IMR-90 (cell line): ENCODE results near the gene SLAMF6. TPM values are rescaled to one million over a fixed set of nuclear protein-coding genes. Genes with fewer than 3 reads are reported as not detected.

Experiments used
- ATAC-seq: fragments of 200-7000 bp; cut with Tn5 transposase; 2 replicates; pipeline ENCODE4 v1.9.1; 2020; ENCODE audit warnings: low read depth, mild to moderate bottlenecking, moderate library complexity
- BruUV-seq: library from RNA; stranded (reverse); fragments of 400-500 nt; replicated peaks from 2 replicates; lab custom pipeline; 2021; lab: Mats Ljungman, UMichigan
- CTCF ChIA-PET: fragments of 300-600 bp; formaldehyde crosslinking; extraction: SDS; loops from one replicate; lab custom pipeline; 2021; ENCODE audit warnings: antibody characterized with exemption; lab: Yijun Ruan, JAX
- POLR2A ChIA-PET: fragments of 300-600 bp; sonication (Branson Sonifier 250); formaldehyde crosslinking; loops from one replicate; lab custom pipeline; 2022; ENCODE audit warnings: antibody characterized with exemption; ENCODE audit not compliant: unreplicated experiment; lab: Charles Lee
- DNase-seq: peaks from one replicate; pipeline ENCODE4 v3.0.0; 2013
- H2AFZ ChIP-seq: replicated peaks from 2 replicates; pipeline ENCODE3; 2013; ENCODE audit warnings: low read length, mild to moderate bottlenecking; ENCODE audit not compliant: poor library complexity
- H2AK5ac ChIP-seq: 2 replicates; pipeline ENCODE4 v1.6.1; 2013; ENCODE audit warnings: low read depth, low read length, inconsistent platforms
- H2AK9ac ChIP-seq: replicated peaks from 2 replicates; pipeline ENCODE3; 2013; ENCODE audit warnings: mild to moderate bottlenecking, low read depth, low read length, moderate library complexity; ENCODE audit not compliant: poor library complexity
- H2BK120ac ChIP-seq: 2 replicates; pipeline ENCODE4 v1.6.1; 2013; ENCODE audit warnings: low read depth, low read length, inconsistent platforms
- H2BK15ac ChIP-seq: 3 replicates; pipeline ENCODE4 v1.6.1; 2013; ENCODE audit warnings: low read depth, low read length, inconsistent platforms
- H2BK20ac ChIP-seq: 2 replicates; pipeline ENCODE4 v1.6.1; 2013; ENCODE audit warnings: low read depth, mild to moderate bottlenecking, inconsistent platforms, low read length, moderate library complexity
- H2BK5ac ChIP-seq: 2 replicates; pipeline ENCODE4 v1.6.1; 2013; ENCODE audit warnings: mild to moderate bottlenecking, low read depth, low read length, inconsistent platforms; ENCODE audit not compliant: poor library complexity, severe bottlenecking
- H3K14ac ChIP-seq: replicated peaks from 2 replicates; pipeline ENCODE4 v1.6.1; 2013; ENCODE audit warnings: low read depth, low read length, inconsistent platforms
- H3K18ac ChIP-seq: 2 replicates; pipeline ENCODE4 v1.6.1; 2013; ENCODE audit warnings: low read depth, low read length, control low read depth
- H3K23ac ChIP-seq: 2 replicates; pipeline ENCODE4 v1.6.1; 2013; ENCODE audit warnings: low read depth, low read length, inconsistent platforms
- H3K27ac ChIP-seq: 2 replicates; pipeline ENCODE4 v1.5.1; 2013; ENCODE audit warnings: mild to moderate bottlenecking, control low read depth, low read length; ENCODE audit not compliant: insufficient read depth
- H3K27me3 ChIP-seq: 2 replicates; pipeline ENCODE4 v1.6.1; 2013; ENCODE audit warnings: low read length; ENCODE audit not compliant: control insufficient read depth, insufficient read depth
- H3K36me3 ChIP-seq: 2 replicates; pipeline ENCODE4 v1.6.1; 2013; ENCODE audit warnings: low read length, mixed read lengths; ENCODE audit not compliant: control insufficient read depth, insufficient read depth
- H3K4ac ChIP-seq: 2 replicates; pipeline ENCODE4 v1.6.1; 2013; ENCODE audit warnings: low read depth, low read length, inconsistent platforms
- H3K4me1 ChIP-seq: 2 replicates; pipeline ENCODE4 v1.6.1; 2013; ENCODE audit warnings: low read length, mixed read lengths; ENCODE audit not compliant: control insufficient read depth, insufficient read depth
- H3K4me2 ChIP-seq: 2 replicates; pipeline ENCODE4 v1.6.1; 2013; ENCODE audit warnings: low read depth, mild to moderate bottlenecking, control low read depth, low read length, moderate library complexity
- H3K4me3 ChIP-seq: 2 replicates; pipeline ENCODE4 v1.5.1; 2013; ENCODE audit warnings: low read depth, mild to moderate bottlenecking, control low read depth, low read length, moderate library complexity; ENCODE audit not compliant: insufficient read depth
- H3K56ac ChIP-seq: 2 replicates; pipeline ENCODE4 v1.6.1; 2013; ENCODE audit warnings: low read length, inconsistent platforms; ENCODE audit not compliant: insufficient read depth; ENCODE audit errors: extremely low read depth
- H3K79me1 ChIP-seq, 2 experiments: 2 replicates each; pipeline ENCODE4 v1.6.1; 2013; ENCODE audit warnings: low read length in 2 of 2, inconsistent platforms in 1 of 2, low read depth in 1 of 2
- H3K9ac ChIP-seq: 2 replicates; pipeline ENCODE4 v1.6.1; 2013; ENCODE audit warnings: low read depth, low read length, control low read depth
- H3K9me1 ChIP-seq: 2 replicates; pipeline ENCODE4 v1.6.1; 2013; ENCODE audit warnings: low read length, inconsistent platforms; ENCODE audit not compliant: insufficient read depth
- H3K9me3 ChIP-seq: 2 replicates; pipeline ENCODE4 v1.6.1; 2013; ENCODE audit warnings: low read length; ENCODE audit not compliant: control insufficient read depth, insufficient read depth
- H4K20me1 ChIP-seq: 2 replicates; pipeline ENCODE4 v1.6.1; 2013; ENCODE audit warnings: low read length, inconsistent platforms; ENCODE audit not compliant: insufficient read depth
- H4K5ac ChIP-seq: 2 replicates; pipeline ENCODE4 v1.6.1; 2013; ENCODE audit warnings: mild to moderate bottlenecking, low read depth, low read length, control low read depth
- H4K8ac ChIP-seq, 2 experiments: 2 replicates each; pipeline ENCODE4 v1.6.1; 2013; ENCODE audit warnings: low read depth in 2 of 2, low read length in 2 of 2, control low read depth in 1 of 2, inconsistent platforms in 1 of 2
- H4K91ac ChIP-seq: 2 replicates; pipeline ENCODE4 v1.6.1; 2013; ENCODE audit warnings: low read depth, low read length, inconsistent platforms; ENCODE audit not compliant: insufficient read depth
- BHLHE40 ChIP-seq: fragments of 150-350 bp; IDR thresholded peaks from 2 replicates; pipeline ENCODE4 v1.6.1; 2016; ENCODE audit warnings: mild to moderate bottlenecking, low read depth, low read length
- CEBPB ChIP-seq: IDR thresholded peaks from 2 replicates; pipeline ENCODE4 v1.6.1; 2012; ENCODE audit warnings: low read depth, low read length, improper control_type of control experiment
- FOS ChIP-seq: fragments of 150-350 bp; IDR thresholded peaks from 2 replicates; pipeline ENCODE4 v1.6.1; 2016; ENCODE audit warnings: low read depth, low read length
- MAFK ChIP-seq: IDR thresholded peaks from 2 replicates; pipeline ENCODE4 v1.6.1; 2012; ENCODE audit warnings: low read depth, low read length, improper control_type of control experiment
- MAZ ChIP-seq: IDR thresholded peaks from 2 replicates; pipeline ENCODE4 v1.6.1; 2012; ENCODE audit warnings: low read depth, mild to moderate bottlenecking, low read length, improper control_type of control experiment, moderate library complexity, borderline replicate concordance
- MXI1 ChIP-seq: IDR thresholded peaks from 2 replicates; pipeline ENCODE4 v1.6.1; 2012; ENCODE audit warnings: low read depth, mild to moderate bottlenecking, low read length, moderate library complexity, borderline replicate concordance
- NFE2L2 ChIP-seq: fragments of 150-350 bp; IDR thresholded peaks from 2 replicates; pipeline ENCODE4 v1.6.1; 2016; ENCODE audit warnings: low read depth, mild to moderate bottlenecking, low read length
- POLR2A ChIP-seq: IDR thresholded peaks from 2 replicates; pipeline ENCODE4 v1.6.1; 2012; ENCODE audit warnings: mild to moderate bottlenecking, low read depth, low read length
- RAD21 ChIP-seq: IDR thresholded peaks from 2 replicates; pipeline ENCODE4 v1.6.1; 2012; ENCODE audit warnings: low read length, improper control_type of control experiment
- RCOR1 ChIP-seq: IDR thresholded peaks from 2 replicates; pipeline ENCODE4 v1.6.1; 2012; ENCODE audit warnings: mild to moderate bottlenecking, low read length, improper control_type of control experiment; ENCODE audit not compliant: insufficient replicate concordance
- RFX5 ChIP-seq: IDR thresholded peaks from 2 replicates; pipeline ENCODE4 v1.8.0; 2012; ENCODE audit warnings: low read depth, mild to moderate bottlenecking, low read length, moderate library complexity
- SMC3 ChIP-seq: fragments of 150-350 bp; IDR thresholded peaks from 2 replicates; pipeline ENCODE4 v1.6.1; 2016; ENCODE audit warnings: low read depth, mild to moderate bottlenecking, antibody characterized with exemption, low read length, moderate library complexity
- WGBS, 2 experiments: methylation state at CpG; one replicate each; pipeline versions ENCODE4 v1.1.5 to v1.1.7; 2013; ENCODE audit warnings: missing lambda C conversion rate in 2 of 2; ENCODE audit not compliant: insufficient read length in 1 of 2; ENCODE audit errors: extremely low coverage in 2 of 2; 5-methylcytosine and 5-hydroxymethylcytosine counted together
- dilution Hi-C: fragments of 300-500 bp; cut with HindIII; formaldehyde crosslinking; loops from one replicate; pipeline ENCODE4 v1.14.3; 2018; ENCODE audit warnings: low sequenced_read_pairs; ENCODE audit not compliant: unreplicated experiment
- in situ Hi-C: fragments of 300-500 bp; cut with MboI; formaldehyde crosslinking; loops from 3 replicates; pipeline ENCODE4 v1.14.3; 2019; ENCODE audit warnings: low sequenced_read_pairs, inconsistent platforms, mixed read lengths
- intact Hi-C: fragments of 100-400 bp; cut with micrococcal nuclease; formaldehyde crosslinking; loops from 2 replicates; pipeline ENCODE4 v1.10.0; 2022
- polyA plus RNA-seq, 3 experiments: library from polyadenylated mRNA; depleted of rRNA; stranded (reverse); fragments of >200 nt; gene quantifications; 2 replicates each; pipeline ENCODE4 v1.2.3, GENCODE V29; 2012; ENCODE audit warnings: low replicate concordance in 1 of 3
- total RNA-seq: library from RNA; depleted of rRNA; stranded (reverse); fragments of >200 nt; gene quantifications from 2 replicates; pipeline ENCODE4 v1.2.3, GENCODE V29; 2012
- TF ChIP-seq, protein P1 (sequence below): fragments of 150-350 bp; IDR thresholded peaks from 2 replicates; pipeline ENCODE4 v1.6.1; 2016; ENCODE audit warnings: low read depth, mild to moderate bottlenecking, low read length, moderate library complexity, borderline replicate concordance
- TF ChIP-seq, protein P2 (sequence below): conservative IDR thresholded peaks from 2 replicates; pipeline ENCODE4 v1.5.1; 2012; ENCODE audit warnings: mild to moderate bottlenecking, low read depth, low read length, improper control_type of control experiment
- TF ChIP-seq, protein P3 (sequence below): fragments of 150-350 bp; IDR thresholded peaks from 2 replicates; pipeline ENCODE4 v1.6.1; 2017; ENCODE audit warnings: mild to moderate bottlenecking, antibody characterized with exemption, low read length, low read depth

The SLAMF6 gene
- total and polyA plus RNA-seq, 2 of the 4 experiments (the other 2 are of a cell fraction), result not detected

DNA sequence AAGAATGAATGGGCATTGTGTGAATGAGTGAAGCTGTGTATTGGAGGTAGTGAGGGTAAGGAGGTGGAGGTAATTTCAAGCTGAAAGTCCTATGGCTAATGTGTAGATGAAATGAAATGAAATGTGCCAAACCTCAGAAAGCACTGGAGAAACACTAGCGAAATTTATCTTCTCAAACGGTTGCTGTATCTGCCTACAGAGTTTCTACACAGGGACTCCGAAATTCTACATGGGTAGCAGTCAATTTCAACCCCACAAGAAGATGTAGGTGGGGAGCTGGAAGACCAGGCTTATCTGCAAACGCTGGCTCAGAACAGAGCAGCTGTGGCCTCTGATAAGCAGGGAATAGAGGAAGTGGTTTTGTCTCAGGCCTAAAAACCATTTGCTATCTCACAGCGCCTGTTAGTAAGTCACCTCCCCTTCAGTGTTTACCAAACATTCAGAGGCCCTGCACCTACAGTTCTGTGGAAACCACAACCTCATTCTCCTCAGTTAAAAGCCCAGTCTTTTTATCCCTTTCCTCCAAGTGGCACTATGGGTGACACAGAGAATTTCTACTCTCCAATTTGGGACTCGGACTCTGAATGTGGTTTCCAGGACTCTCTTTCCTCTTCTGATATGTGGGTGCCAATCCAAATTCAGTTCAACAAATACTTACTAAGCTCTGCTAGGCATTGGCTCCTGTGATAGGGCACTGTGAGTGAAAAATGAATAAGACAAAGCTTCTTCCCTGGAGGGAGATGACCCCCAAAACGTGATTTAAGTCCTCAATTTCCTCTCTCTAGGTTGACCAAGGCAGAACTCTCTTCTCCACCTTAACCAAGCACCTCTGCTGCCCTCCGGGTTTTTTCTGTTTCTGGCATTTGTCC lies 17.2 kb upstream of the SLAMF6 start:
- Histone ChIP-seq H2BK120ac (no peak overlapping the region), H2AK5ac (no peak overlapping the region), H2BK5ac (no peak overlapping the region), H4K20me1 (no peaks in the 10 kb centered on the region), H3K4me1 (no peaks in the 10 kb centered on the region), H3K27me3 (no peaks in the 10 kb centered on the region), H3K4me3 (no peak overlapping the region), H3K23ac (no peak overlapping the region), H4K8ac (no peak overlapping the region), H3K4ac (no peak overlapping the region), H3K18ac (no peak overlapping the region), H3K56ac (no peak overlapping the region), H2AK9ac (no peak overlapping the region), H2BK20ac (no peak overlapping the region), H2BK15ac (no peak overlapping the region), H3K14ac (no peak overlapping the region), H3K36me3 (no peaks in the 10 kb centered on the region), H3K9ac (no peak overlapping the region), H4K91ac (no peak overlapping the region), H3K9me3 (no peaks in the 10 kb centered on the region), H3K27ac (no peak overlapping the region), H3K79me1 (no peaks in the 10 kb centered on the region), H4K5ac (no peak overlapping the region), H3K4me2 (no peak overlapping the region), H3K9me1 (no peaks in the 10 kb centered on the region), H2AFZ (no peak overlapping the region)
- WGBS, 2 experiments, result 27% methylated on average over 2 of the region's 8 CpGs; no CpG with 5 or more reads in 1 of the 2 experiments
- DNase-seq (no peak), ATAC-seq (no peak)
- dilution Hi-C loops, result no loop called here
- ChIA-PET CTCF (no interaction called here), POLR2A (no interaction called here)
- no TSS peak for BruUV-seq
- in situ Hi-C loops, result no loop called here
- intact Hi-C loops, result no loop called here
- TF ChIP-seq RCOR1 (no peak), MAFK (no peak), MXI1 (no peak), MAZ (no peak), POLR2A (no peak), SMC3 (no peak), BHLHE40 (no peak), NFE2L2 (no peak), CEBPB (no peak), FOS (no peak), RFX5 (no peak), RAD21 (no peak)
- TF ChIP-seq, protein P1, sequence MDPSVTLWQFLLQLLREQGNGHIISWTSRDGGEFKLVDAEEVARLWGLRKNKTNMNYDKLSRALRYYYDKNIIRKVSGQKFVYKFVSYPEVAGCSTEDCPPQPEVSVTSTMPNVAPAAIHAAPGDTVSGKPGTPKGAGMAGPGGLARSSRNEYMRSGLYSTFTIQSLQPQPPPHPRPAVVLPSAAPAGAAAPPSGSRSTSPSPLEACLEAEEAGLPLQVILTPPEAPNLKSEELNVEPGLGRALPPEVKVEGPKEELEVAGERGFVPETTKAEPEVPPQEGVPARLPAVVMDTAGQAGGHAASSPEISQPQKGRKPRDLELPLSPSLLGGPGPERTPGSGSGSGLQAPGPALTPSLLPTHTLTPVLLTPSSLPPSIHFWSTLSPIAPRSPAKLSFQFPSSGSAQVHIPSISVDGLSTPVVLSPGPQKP, result no peak
- TF ChIP-seq, protein P2, sequence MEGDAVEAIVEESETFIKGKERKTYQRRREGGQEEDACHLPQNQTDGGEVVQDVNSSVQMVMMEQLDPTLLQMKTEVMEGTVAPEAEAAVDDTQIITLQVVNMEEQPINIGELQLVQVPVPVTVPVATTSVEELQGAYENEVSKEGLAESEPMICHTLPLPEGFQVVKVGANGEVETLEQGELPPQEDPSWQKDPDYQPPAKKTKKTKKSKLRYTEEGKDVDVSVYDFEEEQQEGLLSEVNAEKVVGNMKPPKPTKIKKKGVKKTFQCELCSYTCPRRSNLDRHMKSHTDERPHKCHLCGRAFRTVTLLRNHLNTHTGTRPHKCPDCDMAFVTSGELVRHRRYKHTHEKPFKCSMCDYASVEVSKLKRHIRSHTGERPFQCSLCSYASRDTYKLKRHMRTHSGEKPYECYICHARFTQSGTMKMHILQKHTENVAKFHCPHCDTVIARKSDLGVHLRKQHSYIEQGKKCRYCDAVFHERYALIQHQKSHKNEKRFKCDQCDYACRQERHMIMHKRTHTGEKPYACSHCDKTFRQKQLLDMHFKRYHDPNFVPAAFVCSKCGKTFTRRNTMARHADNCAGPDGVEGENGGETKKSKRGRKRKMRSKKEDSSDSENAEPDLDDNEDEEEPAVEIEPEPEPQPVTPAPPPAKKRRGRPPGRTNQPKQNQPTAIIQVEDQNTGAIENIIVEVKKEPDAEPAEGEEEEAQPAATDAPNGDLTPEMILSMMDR, result no peak
- TF ChIP-seq, protein P3, sequence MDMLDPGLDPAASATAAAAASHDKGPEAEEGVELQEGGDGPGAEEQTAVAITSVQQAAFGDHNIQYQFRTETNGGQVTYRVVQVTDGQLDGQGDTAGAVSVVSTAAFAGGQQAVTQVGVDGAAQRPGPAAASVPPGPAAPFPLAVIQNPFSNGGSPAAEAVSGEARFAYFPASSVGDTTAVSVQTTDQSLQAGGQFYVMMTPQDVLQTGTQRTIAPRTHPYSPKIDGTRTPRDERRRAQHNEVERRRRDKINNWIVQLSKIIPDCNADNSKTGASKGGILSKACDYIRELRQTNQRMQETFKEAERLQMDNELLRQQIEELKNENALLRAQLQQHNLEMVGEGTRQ, result no peak
